ENCODE results near the gene SEC22A.

SEC22A gene

GRCh38 chr3:123321806-123322205 lies 120.1 kb downstream of the SEC22A start:
- no peak for DNase-seq
- no peak for TF ChIP-seq GATA1 (IDR thresholded peaks at IDR 0.05; ENCODE audit: low read depth, low read length)
- TF ChIP-seq POLR2A (IDR thresholded peaks at IDR 0.05; ENCODE audit: low read length), result no peak

GRCh38 chr3:123322866-123323265 lies 121.1 kb downstream of the SEC22A start:
- DNase-seq, result no peak
- TF ChIP-seq GATA1 (IDR thresholded peaks at IDR 0.05; ENCODE audit: low read depth, low read length), result no peak
- TF ChIP-seq POLR2A (IDR thresholded peaks at IDR 0.05; ENCODE audit: low read length), result no peak

Measured in erythroblast (primary cell).